SK-N-SH treated with all-trans-retinoic acid at 6 μM for 48 hours (cell line): ENCODE measurements around the gene PTCH1.

Experiments used
- ATAC-seq: fragments of 200-7000 bp; cut with Tn5 transposase; 3 replicates; pipeline ENCODE4 v1.9.1; 2020; ENCODE audit warnings: mild to moderate bottlenecking, moderate library complexity
- BACH2 ChIP-seq: fragments of 250-450 bp; sonication (Bioruptor Pico); IDR thresholded peaks from 2 replicates; pipeline ENCODE4 v1.9.0; 2021; ENCODE audit warnings: mild to moderate bottlenecking, borderline replicate concordance
- CREB5 ChIP-seq: fragments of 250-450 bp; sonication (Bioruptor Pico); IDR thresholded peaks from 2 replicates; pipeline ENCODE4 v1.5.1; 2020; ENCODE audit warnings: low read depth, mild to moderate bottlenecking, moderate library complexity
- CSDC2 ChIP-seq: fragments of 250-450 bp; sonication (Bioruptor Pico); IDR thresholded peaks from 2 replicates; pipeline ENCODE4 v1.5.0; 2020; ENCODE audit warnings: mild to moderate bottlenecking, moderate library complexity
- ESRRG ChIP-seq: fragments of 250-450 bp; sonication (Bioruptor Pico); IDR thresholded peaks from 2 replicates; pipeline ENCODE4 v1.6.1; 2021; ENCODE audit warnings: mild to moderate bottlenecking
- GLIS3 ChIP-seq: fragments of 250-450 bp; sonication (Bioruptor Pico); IDR thresholded peaks from 2 replicates; pipeline ENCODE4 v1.5.0; 2020; ENCODE audit warnings: mild to moderate bottlenecking, moderate library complexity
- ISL1 ChIP-seq: fragments of 250-450 bp; sonication (Bioruptor Pico); IDR thresholded peaks from 2 replicates; pipeline ENCODE4 v2.1.2; 2022; ENCODE audit warnings: mild to moderate bottlenecking, moderate library complexity
- OSR1 ChIP-seq: fragments of 250-450 bp; sonication (Bioruptor Pico); IDR thresholded peaks from 2 replicates; pipeline ENCODE4 v1.8.0; 2022; ENCODE audit warnings: moderate library complexity, mild to moderate bottlenecking, inconsistent platforms
- PATZ1 ChIP-seq: fragments of 250-450 bp; sonication (Bioruptor Pico); IDR thresholded peaks from 2 replicates; pipeline ENCODE4 v1.8.0; 2020; ENCODE audit warnings: mild to moderate bottlenecking, moderate library complexity, borderline replicate concordance
- PPARA ChIP-seq: fragments of 250-450 bp; sonication (Bioruptor Pico); IDR thresholded peaks from 2 replicates; pipeline ENCODE4 v1.5.0; 2020; ENCODE audit warnings: mild to moderate bottlenecking, borderline replicate concordance
- SNAI2 ChIP-seq: fragments of 250-450 bp; sonication (Bioruptor Pico); IDR thresholded peaks from 2 replicates; pipeline ENCODE4 v1.5.0; 2020; ENCODE audit warnings: mild to moderate bottlenecking, moderate library complexity
- TCF4 ChIP-seq: fragments of 250-450 bp; sonication (Bioruptor Pico); IDR thresholded peaks from 2 replicates; pipeline ENCODE4 v1.8.0; 2021; ENCODE audit warnings: mild to moderate bottlenecking, moderate library complexity, borderline replicate concordance
- TOX ChIP-seq: fragments of 250-450 bp; sonication (Bioruptor Pico); IDR thresholded peaks from 2 replicates; pipeline ENCODE4 v1.8.0; 2021; ENCODE audit warnings: mild to moderate bottlenecking, moderate library complexity, borderline replicate concordance
- TSHZ2 ChIP-seq: fragments of 250-450 bp; sonication (Bioruptor Pico); IDR thresholded peaks from 2 replicates; pipeline ENCODE4 v1.5.0; 2020; ENCODE audit warnings: mild to moderate bottlenecking, moderate library complexity
- ZC3H10 ChIP-seq: fragments of 250-450 bp; sonication (Bioruptor Pico); IDR thresholded peaks from 2 replicates; pipeline ENCODE4 v1.5.1; 2021; ENCODE audit warnings: mild to moderate bottlenecking, moderate library complexity
- ZFP3 ChIP-seq: fragments of 250-450 bp; sonication (Bioruptor Pico); IDR thresholded peaks from 2 replicates; pipeline ENCODE4 v1.5.0; 2020; ENCODE audit warnings: mild to moderate bottlenecking, moderate library complexity
- ZFP30 ChIP-seq: fragments of 450-650 bp; formaldehyde crosslinking; IDR thresholded peaks from 2 replicates; pipeline ENCODE4 v1.5.0; 2022; ENCODE audit warnings: mild to moderate bottlenecking, moderate library complexity
- ZNF565 ChIP-seq: fragments of 450-650 bp; formaldehyde crosslinking; conservative IDR thresholded peaks from 2 replicates; pipeline ENCODE4 v1.5.0; 2020; ENCODE audit warnings: low read depth, mild to moderate bottlenecking, moderate library complexity
- ZNF70 ChIP-seq: fragments of 450-650 bp; formaldehyde crosslinking; IDR thresholded peaks from 2 replicates; pipeline ENCODE4 v1.5.0; 2020; ENCODE audit warnings: mild to moderate bottlenecking, moderate library complexity
- ZNF8 ChIP-seq: fragments of 450-650 bp; formaldehyde crosslinking; IDR thresholded peaks from 2 replicates; pipeline ENCODE4 v1.5.0; 2020; ENCODE audit warnings: mild to moderate bottlenecking, moderate library complexity
- TF ChIP-seq, protein P1 (sequence below): fragments of 250-450 bp; sonication (Bioruptor Pico); IDR thresholded peaks from 2 replicates; pipeline ENCODE4 v1.8.0; 2021; ENCODE audit warnings: low read depth, mild to moderate bottlenecking, moderate library complexity, borderline replicate concordance
- TF ChIP-seq, protein P2 (sequence below): fragments of 250-450 bp; sonication (Bioruptor Pico); IDR thresholded peaks from 2 replicates; pipeline ENCODE4 v1.5.1; 2021; ENCODE audit warnings: mild to moderate bottlenecking, moderate library complexity

The PTCH1 gene

GRCh38 chr9:95515272-95516113, 1.3 kb downstream of the PTCH1 start (continued):
- TF ChIP-seq TSHZ2: no peak
- TF ChIP-seq, protein P1, sequence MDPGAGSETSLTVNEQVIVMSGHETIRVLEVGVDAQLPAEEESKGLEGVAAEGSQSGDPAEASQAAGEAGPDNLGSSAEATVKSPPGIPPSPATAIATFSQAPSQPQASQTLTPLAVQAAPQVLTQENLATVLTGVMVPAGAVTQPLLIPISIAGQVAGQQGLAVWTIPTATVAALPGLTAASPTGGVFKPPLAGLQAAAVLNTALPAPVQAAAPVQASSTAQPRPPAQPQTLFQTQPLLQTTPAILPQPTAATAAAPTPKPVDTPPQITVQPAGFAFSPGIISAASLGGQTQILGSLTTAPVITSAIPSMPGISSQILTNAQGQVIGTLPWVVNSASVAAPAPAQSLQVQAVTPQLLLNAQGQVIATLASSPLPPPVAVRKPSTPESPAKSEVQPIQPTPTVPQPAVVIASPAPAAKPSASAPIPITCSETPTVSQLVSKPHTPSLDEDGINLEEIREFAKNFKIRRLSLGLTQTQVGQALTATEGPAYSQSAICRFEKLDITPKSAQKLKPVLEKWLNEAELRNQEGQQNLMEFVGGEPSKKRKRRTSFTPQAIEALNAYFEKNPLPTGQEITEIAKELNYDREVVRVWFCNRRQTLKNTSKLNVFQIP (CRISPR knock-in tag): no peak
- no peak for TF ChIP-seq PPARA (CRISPR knock-in tag)
- no peak for TF ChIP-seq BACH2
- TF ChIP-seq, all 23 proteins: peak for 0

DNA sequence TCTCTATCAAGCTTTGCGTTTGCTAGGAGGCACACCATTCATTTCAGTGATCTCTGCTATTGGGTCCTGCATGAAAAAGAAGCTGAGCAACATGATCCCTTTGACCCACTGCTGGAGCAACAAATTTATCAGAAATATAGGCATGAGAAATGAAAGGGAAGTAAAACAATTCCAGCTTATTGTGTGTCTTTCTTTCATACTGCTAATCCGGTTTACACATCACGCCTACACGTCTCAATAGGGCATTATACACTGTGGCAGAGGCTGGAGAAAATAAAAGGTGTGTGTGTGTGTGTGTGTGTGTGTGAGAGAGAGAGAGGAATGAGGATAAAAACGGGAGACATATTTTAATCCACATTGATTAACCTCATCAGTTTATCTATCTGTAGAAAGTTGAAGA, 2.4 kb downstream of the PTCH1 start:
- ATAC-seq: no peak
- no peak for TF ChIP-seq ZNF70
- TF ChIP-seq BACH2: no peak
- no peak for TF ChIP-seq TOX (CRISPR knock-in tag)
- TF ChIP-seq ISL1 (CRISPR knock-in tag): no peak
- TF ChIP-seq, protein P1 (CRISPR knock-in tag): no peak
- no peak for TF ChIP-seq TCF4 (CRISPR knock-in tag)
- TF ChIP-seq ZNF565 (CRISPR knock-in tag): no peak
- no peak for TF ChIP-seq PATZ1 (CRISPR knock-in tag)
- no peak for TF ChIP-seq CREB5 (CRISPR knock-in tag)
- no peak for TF ChIP-seq SNAI2 (CRISPR knock-in tag)
- TF ChIP-seq OSR1 (CRISPR knock-in tag): no peak
- no peak for TF ChIP-seq ZNF8 (CRISPR knock-in tag)
- no peak for TF ChIP-seq ESRRG
- TF ChIP-seq CSDC2: no peak
- TF ChIP-seq ZC3H10 (CRISPR knock-in tag): no peak
- TF ChIP-seq ZFP3 (CRISPR knock-in tag): no peak
- no peak for TF ChIP-seq ZFP30 (CRISPR knock-in tag)
- no peak for TF ChIP-seq GLIS3 (CRISPR knock-in tag)
- no peak for TF ChIP-seq PPARA (CRISPR knock-in tag)
- TF ChIP-seq, all 23 proteins: peak for 0

GRCh38 chr9:95513711-95514110, 3.1 kb downstream of the PTCH1 start:
- no peak for ATAC-seq
- TF ChIP-seq ZNF565 (CRISPR knock-in tag) (no peak), ZFP3 (CRISPR knock-in tag) (no peak), PPARA (CRISPR knock-in tag) (no peak), ZNF8 (CRISPR knock-in tag) (no peak), SNAI2 (CRISPR knock-in tag) (no peak), ZFP30 (CRISPR knock-in tag) (no peak), CSDC2 (no peak), TOX (CRISPR knock-in tag) (no peak)
- TF ChIP-seq, protein P1 (CRISPR knock-in tag): no peak
- TF ChIP-seq, protein P2, sequence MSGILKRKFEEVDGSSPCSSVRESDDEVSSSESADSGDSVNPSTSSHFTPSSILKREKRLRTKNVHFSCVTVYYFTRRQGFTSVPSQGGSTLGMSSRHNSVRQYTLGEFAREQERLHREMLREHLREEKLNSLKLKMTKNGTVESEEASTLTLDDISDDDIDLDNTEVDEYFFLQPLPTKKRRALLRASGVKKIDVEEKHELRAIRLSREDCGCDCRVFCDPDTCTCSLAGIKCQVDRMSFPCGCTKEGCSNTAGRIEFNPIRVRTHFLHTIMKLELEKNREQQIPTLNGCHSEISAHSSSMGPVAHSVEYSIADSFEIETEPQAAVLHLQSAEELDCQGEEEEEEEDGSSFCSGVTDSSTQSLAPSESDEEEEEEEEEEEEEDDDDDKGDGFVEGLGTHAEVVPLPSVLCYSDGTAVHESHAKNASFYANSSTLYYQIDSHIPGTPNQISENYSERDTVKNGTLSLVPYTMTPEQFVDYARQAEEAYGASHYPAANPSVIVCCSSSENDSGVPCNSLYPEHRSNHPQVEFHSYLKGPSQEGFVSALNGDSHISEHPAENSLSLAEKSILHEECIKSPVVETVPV: no peak
